Panc1 (cell line): ENCODE results near the gene SCYGR4. TPM values are rescaled to one million over a fixed set of nuclear protein-coding genes. Genes with fewer than 3 reads are reported as not detected.

Experiments used
- ATAC-seq: fragments of 200-7000 bp; cut with Tn5 transposase; 2 replicates; pipeline ENCODE4 v1.9.1; 2020; ENCODE audit warnings: mild to moderate bottlenecking, moderate library complexity
- BruUV-seq: library from RNA; stranded (reverse); fragments of 400-500 nt; replicated peaks from 2 replicates; lab custom pipeline; 2021; lab: Mats Ljungman, UMichigan
- CTCF ChIA-PET: fragments of 300-600 bp; sonication (Branson Sonifier 250); formaldehyde crosslinking; loops from one replicate; lab custom pipeline; 2022; ENCODE audit warnings: antibody characterized with exemption; lab: Charles Lee
- POLR2A ChIA-PET: fragments of 300-600 bp; sonication (Branson Sonifier 250); formaldehyde crosslinking; loops from one replicate; lab custom pipeline; 2022; ENCODE audit warnings: antibody characterized with exemption; lab: Charles Lee
- DNase-seq: peaks from one replicate; pipeline ENCODE4 v3.0.0-alpha.2; 2010; ENCODE audit warnings: low read depth, low spot score
- H3K27ac ChIP-seq: 2 replicates; pipeline ENCODE4 v1.5.1; 2011; ENCODE audit warnings: mild to moderate bottlenecking, low read length, inconsistent platforms
- H3K27me3 ChIP-seq: fragments of 200-500 bp; sonication (Bioruptor generic); 2 replicates; pipeline ENCODE4 v1.6.0; 2014; ENCODE audit warnings: low read length, inconsistent platforms; ENCODE audit not compliant: control insufficient read depth, insufficient read depth
- H3K36me3 ChIP-seq: fragments of 200-500 bp; sonication (Bioruptor generic); 2 replicates; pipeline ENCODE4 v1.5.1; 2014; ENCODE audit warnings: inconsistent platforms, mild to moderate bottlenecking, low read length, moderate library complexity; ENCODE audit not compliant: control insufficient read depth, insufficient read depth
- H3K4me1 ChIP-seq: 2 replicates; pipeline ENCODE4 v1.5.1; 2011; ENCODE audit warnings: inconsistent platforms, mild to moderate bottlenecking, low read length, moderate library complexity; ENCODE audit not compliant: control insufficient read depth, insufficient read depth
- H3K4me3 ChIP-seq, 2 experiments: 2 replicates each; pipeline ENCODE4 v1.5.1; 2011 to 2012; ENCODE audit warnings: low read depth in 2 of 2, low read length in 2 of 2, mild to moderate bottlenecking in 2 of 2, inconsistent platforms in 1 of 2, moderate library complexity in 1 of 2
- H3K9me3 ChIP-seq: fragments of 200-500 bp; sonication (Bioruptor generic); 2 replicates; pipeline ENCODE4 v1.5.1; 2014; ENCODE audit warnings: low read depth, mild to moderate bottlenecking, inconsistent platforms, low read length, moderate library complexity; ENCODE audit not compliant: control insufficient read depth, insufficient read depth
- POLR2AphosphoS5 ChIP-seq: IDR thresholded peaks from 2 replicates; pipeline ENCODE4 v1.6.1; 2012; ENCODE audit warnings: mild to moderate bottlenecking, low read depth, low read length, moderate library complexity
- SIN3A ChIP-seq: IDR thresholded peaks from 2 replicates; pipeline ENCODE4 v1.6.1; 2012; ENCODE audit warnings: low read depth, mild to moderate bottlenecking, low read length, moderate library complexity, borderline replicate concordance; ENCODE audit not compliant: insufficient read depth
- TCF7L2 ChIP-seq: IDR thresholded peaks from 2 replicates; pipeline ENCODE4 v1.6.1; 2011; ENCODE audit warnings: mild to moderate bottlenecking, low read depth, low read length, inconsistent platforms
- in situ Hi-C: cut with HindIII; loops from 2 replicates; pipeline ENCODE4 v1.10.0; 2016; ENCODE audit warnings: low sequenced_read_pairs, low pct_unique_long_range_greater_than_20kb
- intact Hi-C: fragments of 100-400 bp; cut with micrococcal nuclease; formaldehyde crosslinking; loops from one replicate; pipeline ENCODE4 v1.10.0; 2022; ENCODE audit not compliant: unreplicated experiment
- total RNA-seq: library from RNA; stranded (reverse); gene quantifications from one replicate; pipeline ENCODE4 v1.2.1, GENCODE V29; 2021; ENCODE audit not compliant: unreplicated experiment
- TF ChIP-seq, protein P1 (sequence below): fragments of 450-650 bp; IDR thresholded peaks from 2 replicates; pipeline ENCODE4 v1.5.1; 2017; ENCODE audit warnings: mild to moderate bottlenecking
- TF ChIP-seq, protein P2 (sequence below), 2 experiments: IDR thresholded peaks; 2 replicates each; pipeline ENCODE4 v1.6.1; 2011 to 2012; ENCODE audit warnings: low read depth in 2 of 2, control low read depth in 1 of 2, low read length in 1 of 2, mild to moderate bottlenecking in 1 of 2, moderate library complexity in 1 of 2; ENCODE audit not compliant: insufficient read depth in 1 of 2

The SCYGR4 gene
- total RNA-seq, 1 experiment from 2014 or later = not detected

DNA sequence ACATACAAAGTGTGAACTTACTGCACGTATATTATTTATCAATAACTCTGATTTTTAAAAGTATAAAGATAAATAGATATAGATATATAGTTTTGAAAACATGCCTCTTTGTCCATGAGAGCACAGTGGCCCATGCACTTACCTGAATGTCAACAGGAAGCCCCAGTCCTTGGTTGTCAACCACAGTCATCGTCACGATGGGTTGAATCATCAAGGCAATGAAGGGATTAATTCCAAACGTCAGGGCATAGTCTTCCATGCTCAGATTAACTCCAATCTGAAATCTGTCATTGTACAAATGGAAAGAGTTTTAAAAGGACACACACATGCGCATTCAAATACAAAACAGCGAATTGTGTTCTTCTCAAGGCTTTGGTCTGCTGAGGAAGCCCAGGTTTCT lies 15.5 kb downstream of the SCYGR4 start:
- Histone ChIP-seq H3K9me3 (no peaks in the 10 kb centered on the region), H3K4me3 (no peak overlapping the region), H3K4me1 (no peaks in the 10 kb centered on the region), H3K36me3 (no peaks in the 10 kb centered on the region), H3K27me3 (peaks cover 10% of the 10 kb centered on the region), H3K27ac (no peak overlapping the region)
- no peak for TF ChIP-seq TCF7L2
- TF ChIP-seq, protein P1, sequence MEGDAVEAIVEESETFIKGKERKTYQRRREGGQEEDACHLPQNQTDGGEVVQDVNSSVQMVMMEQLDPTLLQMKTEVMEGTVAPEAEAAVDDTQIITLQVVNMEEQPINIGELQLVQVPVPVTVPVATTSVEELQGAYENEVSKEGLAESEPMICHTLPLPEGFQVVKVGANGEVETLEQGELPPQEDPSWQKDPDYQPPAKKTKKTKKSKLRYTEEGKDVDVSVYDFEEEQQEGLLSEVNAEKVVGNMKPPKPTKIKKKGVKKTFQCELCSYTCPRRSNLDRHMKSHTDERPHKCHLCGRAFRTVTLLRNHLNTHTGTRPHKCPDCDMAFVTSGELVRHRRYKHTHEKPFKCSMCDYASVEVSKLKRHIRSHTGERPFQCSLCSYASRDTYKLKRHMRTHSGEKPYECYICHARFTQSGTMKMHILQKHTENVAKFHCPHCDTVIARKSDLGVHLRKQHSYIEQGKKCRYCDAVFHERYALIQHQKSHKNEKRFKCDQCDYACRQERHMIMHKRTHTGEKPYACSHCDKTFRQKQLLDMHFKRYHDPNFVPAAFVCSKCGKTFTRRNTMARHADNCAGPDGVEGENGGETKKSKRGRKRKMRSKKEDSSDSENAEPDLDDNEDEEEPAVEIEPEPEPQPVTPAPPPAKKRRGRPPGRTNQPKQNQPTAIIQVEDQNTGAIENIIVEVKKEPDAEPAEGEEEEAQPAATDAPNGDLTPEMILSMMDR = no peak
- no peak for TF ChIP-seq SIN3A
- TF ChIP-seq, protein P2, sequence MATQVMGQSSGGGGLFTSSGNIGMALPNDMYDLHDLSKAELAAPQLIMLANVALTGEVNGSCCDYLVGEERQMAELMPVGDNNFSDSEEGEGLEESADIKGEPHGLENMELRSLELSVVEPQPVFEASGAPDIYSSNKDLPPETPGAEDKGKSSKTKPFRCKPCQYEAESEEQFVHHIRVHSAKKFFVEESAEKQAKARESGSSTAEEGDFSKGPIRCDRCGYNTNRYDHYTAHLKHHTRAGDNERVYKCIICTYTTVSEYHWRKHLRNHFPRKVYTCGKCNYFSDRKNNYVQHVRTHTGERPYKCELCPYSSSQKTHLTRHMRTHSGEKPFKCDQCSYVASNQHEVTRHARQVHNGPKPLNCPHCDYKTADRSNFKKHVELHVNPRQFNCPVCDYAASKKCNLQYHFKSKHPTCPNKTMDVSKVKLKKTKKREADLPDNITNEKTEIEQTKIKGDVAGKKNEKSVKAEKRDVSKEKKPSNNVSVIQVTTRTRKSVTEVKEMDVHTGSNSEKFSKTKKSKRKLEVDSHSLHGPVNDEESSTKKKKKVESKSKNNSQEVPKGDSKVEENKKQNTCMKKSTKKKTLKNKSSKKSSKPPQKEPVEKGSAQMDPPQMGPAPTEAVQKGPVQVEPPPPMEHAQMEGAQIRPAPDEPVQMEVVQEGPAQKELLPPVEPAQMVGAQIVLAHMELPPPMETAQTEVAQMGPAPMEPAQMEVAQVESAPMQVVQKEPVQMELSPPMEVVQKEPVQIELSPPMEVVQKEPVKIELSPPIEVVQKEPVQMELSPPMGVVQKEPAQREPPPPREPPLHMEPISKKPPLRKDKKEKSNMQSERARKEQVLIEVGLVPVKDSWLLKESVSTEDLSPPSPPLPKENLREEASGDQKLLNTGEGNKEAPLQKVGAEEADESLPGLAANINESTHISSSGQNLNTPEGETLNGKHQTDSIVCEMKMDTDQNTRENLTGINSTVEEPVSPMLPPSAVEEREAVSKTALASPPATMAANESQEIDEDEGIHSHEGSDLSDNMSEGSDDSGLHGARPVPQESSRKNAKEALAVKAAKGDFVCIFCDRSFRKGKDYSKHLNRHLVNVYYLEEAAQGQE (IDR thresholded peaks at IDR 0.05; ENCODE audit: insufficient read depth in 1 of 2, low read depth in 2 of 2, low read length in 1 of 2) = no peak
- TF ChIP-seq POLR2AphosphoS5 = no peak
- ATAC-seq = no peak
- CTCF ChIA-PET = no interaction called here
- no TSS peak for BruUV-seq
- in situ Hi-C loops = no loop called here
- intact Hi-C loops = no loop called here
- POLR2A ChIA-PET = no interaction called here
- DNase-seq = no peak

DNA sequence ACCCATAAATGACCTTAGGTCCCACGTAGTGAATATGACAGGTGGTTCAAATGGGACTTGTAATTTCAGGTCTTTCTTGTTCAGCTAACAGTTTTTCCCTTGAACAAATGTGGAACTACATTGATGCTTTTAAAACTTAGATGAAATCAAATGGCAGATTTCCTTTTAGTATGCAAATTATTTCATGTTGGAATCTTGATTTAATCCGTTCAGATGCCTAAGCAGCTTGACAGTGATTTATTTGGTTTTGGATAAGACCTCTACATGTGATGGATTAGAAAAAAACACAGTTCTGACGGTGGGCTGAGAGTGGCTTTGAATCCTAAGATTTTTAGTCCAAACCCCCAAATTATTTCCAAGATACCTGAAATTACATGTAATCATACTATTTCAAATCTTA lies 16.9 kb downstream of the SCYGR4 start:
- ATAC-seq (no peak), DNase-seq (no peak)
- BruUV-seq = no TSS peak
- no peaks in the 10 kb centered on the region for H3K4me1 ChIP-seq
- intact Hi-C loops = no loop called here
- TF ChIP-seq, protein P2 (IDR thresholded peaks at IDR 0.05; ENCODE audit: insufficient read depth in 1 of 2, low read depth in 2 of 2, low read length in 1 of 2) = no peak
- TF ChIP-seq POLR2AphosphoS5 (no peak), TCF7L2 (no peak), SIN3A (no peak)
- TF ChIP-seq, protein P1 = no peak
- peaks cover 9% of the 10 kb centered on the region for H3K27me3 ChIP-seq
- CTCF ChIA-PET = no interaction called here
- no peaks in the 10 kb centered on the region for H3K9me3 ChIP-seq
- in situ Hi-C loops = no loop called here
- no peaks in the 10 kb centered on the region for H3K36me3 ChIP-seq
- no peak overlapping the region for H3K27ac ChIP-seq
- no peak overlapping the region for H3K4me3 ChIP-seq
- POLR2A ChIA-PET = no interaction called here
